H1 (cell line): Measurements from ENCODE around the gene MYO5B. TPM values are rescaled to one million over a fixed set of nuclear protein-coding genes. Genes with fewer than 3 reads are reported as not detected.

ENCODE experiments used
- CTCF ChIA-PET: fragments of 300-600 bp; sonication (Branson Sonifier 250); formaldehyde crosslinking; loops from one replicate; lab custom pipeline; 2021; ENCODE audit not compliant: partially characterized antibody; lab: Charles Lee
- POLR2A ChIA-PET: fragments of 300-600 bp; sonication (Branson Sonifier 250); formaldehyde crosslinking; loops from one replicate; lab custom pipeline; 2021; ENCODE audit warnings: inconsistent platforms; ENCODE audit not compliant: partially characterized antibody; lab: Charles Lee
- DNase-seq, 2 experiments: peaks; one replicate each; pipeline versions ENCODE4 v3.0.0 to v3.0.0-alpha.2; 2010 to 2022; ENCODE audit warnings: low spot score in 2 of 2, low read depth in 1 of 2, mixed read lengths in 1 of 2
- FAIRE-seq: peaks from 2 replicates; lab custom pipeline; 2011; peaks lifted over from hg19 to GRCh38; lab: Jason Lieb, UNC
- H2AFZ ChIP-seq: 2 replicates; pipeline ENCODE4 v1.8.1; 2012; ENCODE audit warnings: low read length, inconsistent platforms
- H2AK5ac ChIP-seq: 2 replicates; pipeline ENCODE4 v1.6.1; 2013; ENCODE audit warnings: low read depth, low read length
- H2BK120ac ChIP-seq: replicated peaks from 2 replicates; pipeline ENCODE3; 2013; ENCODE audit warnings: low read depth, low read length, inconsistent platforms
- H2BK12ac ChIP-seq: 2 replicates; pipeline ENCODE4 v1.6.1; 2013; ENCODE audit warnings: low read depth, low read length
- H2BK15ac ChIP-seq: 2 replicates; pipeline ENCODE4 v1.6.1; 2013; ENCODE audit warnings: low read length
- H2BK20ac ChIP-seq: 2 replicates; pipeline ENCODE4 v1.6.1; 2013; ENCODE audit warnings: low read length
- H2BK5ac ChIP-seq: 2 replicates; pipeline ENCODE4 v1.6.1; 2013; ENCODE audit warnings: low read depth, low read length
- H3K14ac ChIP-seq: 2 replicates; pipeline ENCODE4 v1.6.1; 2013; ENCODE audit warnings: inconsistent platforms; ENCODE audit not compliant: insufficient read length
- H3K18ac ChIP-seq: 2 replicates; pipeline ENCODE4 v1.6.1; 2013; ENCODE audit warnings: low read length; ENCODE audit errors: extremely low read depth
- H3K23ac ChIP-seq: 2 replicates; pipeline ENCODE4 v1.6.1; 2013; ENCODE audit warnings: inconsistent platforms; ENCODE audit not compliant: insufficient read length
- H3K23me2 ChIP-seq: 2 replicates; pipeline ENCODE4 v1.6.1; 2013; ENCODE audit warnings: low read depth, low read length
- H3K27ac ChIP-seq: 2 replicates; pipeline ENCODE4 v1.6.1; 2011; ENCODE audit warnings: low read depth, low read length, inconsistent platforms
- H3K27me3 ChIP-seq, 4 experiments: replicated peaks in 1 of 4; 1 replicate in 1 of 4; 2 replicates in 3 of 4; pipeline versions ENCODE4 v1.6.1 to v1.8.1; 2011 to 2013; ENCODE audit warnings: low read length in 3 of 4, mild to moderate bottlenecking in 3 of 4, inconsistent platforms in 2 of 4, mixed read lengths in 2 of 4, moderate library complexity in 1 of 4; ENCODE audit not compliant: control insufficient read depth in 3 of 4, insufficient read depth in 3 of 4; ENCODE audit errors: extremely low read depth in 1 of 4
- H3K36me3 ChIP-seq, 4 experiments: 2 replicates each; pipeline versions ENCODE4 v1.6.1 to v1.8.1; 2011 to 2013; ENCODE audit warnings: mild to moderate bottlenecking in 4 of 4, low read length in 3 of 4, moderate library complexity in 2 of 4, control low read depth in 1 of 4, inconsistent platforms in 1 of 4; ENCODE audit not compliant: insufficient read depth in 4 of 4, control insufficient read depth in 2 of 4
- H3K4ac ChIP-seq: replicated peaks from 2 replicates; pipeline ENCODE3; 2013; ENCODE audit warnings: low read length, low read depth, mixed read lengths, inconsistent platforms; ENCODE audit not compliant: insufficient read length
- H3K4me1 ChIP-seq, 4 experiments: replicated peaks in 1 of 4; 1 replicate in 1 of 4; 2 replicates in 3 of 4; pipeline versions ENCODE4 v1.6.1 to v1.8.1; 2011 to 2013; ENCODE audit warnings: low read length in 3 of 4, inconsistent platforms in 2 of 4, mixed read lengths in 1 of 4; ENCODE audit not compliant: insufficient read depth in 4 of 4, control insufficient read depth in 3 of 4
- H3K4me2 ChIP-seq, 2 experiments: 2 replicates each; pipeline versions ENCODE4 v1.6.1 to v1.8.1; 2011 to 2013; ENCODE audit warnings: low read depth in 2 of 2, low read length in 2 of 2, control low read depth in 1 of 2, inconsistent platforms in 1 of 2, mild to moderate bottlenecking in 1 of 2; ENCODE audit not compliant: insufficient read depth in 1 of 2
- H3K4me3 ChIP-seq, 4 experiments: fragments of 200-600, 300-600 bp in 1 of 4; sonication (generic), shearing (Covaris generic), sonication (Bioruptor Twin) in 1 of 4; 2 replicates each; pipeline versions ENCODE4 v1.5.1 to v1.8.1; 2011 to 2016; ENCODE audit warnings: low read length in 4 of 4, low read depth in 3 of 4, control low read depth in 2 of 4, inconsistent platforms in 2 of 4, mild to moderate bottlenecking in 2 of 4, mixed read lengths in 1 of 4, moderate library complexity in 1 of 4; ENCODE audit not compliant: insufficient read depth in 2 of 4; ENCODE audit errors: extremely low read depth in 1 of 4
- H3K56ac ChIP-seq: replicated peaks from 2 replicates; pipeline ENCODE3; 2013; ENCODE audit warnings: low read depth, mild to moderate bottlenecking, mixed read lengths, low read length, inconsistent platforms; ENCODE audit not compliant: insufficient read length
- H3K79me1 ChIP-seq: 2 replicates; pipeline ENCODE4 v1.6.1; 2013; ENCODE audit warnings: low read depth, low read length, control low read depth
- H3K79me2 ChIP-seq, 2 experiments: 2 replicates each; pipeline versions ENCODE4 v1.6.1 to v1.8.1; 2012 to 2013; ENCODE audit warnings: low read length in 2 of 2, mild to moderate bottlenecking in 2 of 2, inconsistent platforms in 1 of 2; ENCODE audit not compliant: insufficient read depth in 2 of 2, control insufficient read depth in 1 of 2
- H3K9ac ChIP-seq, 4 experiments: replicated peaks in 1 of 4; 1 replicate in 1 of 4; 2 replicates in 3 of 4; pipeline versions ENCODE4 v1.6.1 to v1.8.1; 2011 to 2013; ENCODE audit warnings: low read depth in 3 of 4, low read length in 3 of 4, control low read depth in 2 of 4, mild to moderate bottlenecking in 2 of 4, moderate library complexity in 2 of 4, inconsistent platforms in 1 of 4; ENCODE audit errors: extremely low read depth in 1 of 4
- H3K9me3 ChIP-seq, 2 experiments: 2 replicates each; pipeline versions ENCODE4 v1.6.1 to v1.8.1; 2012 to 2013; ENCODE audit warnings: mild to moderate bottlenecking in 2 of 2, moderate library complexity in 2 of 2, control low read depth in 1 of 2, inconsistent platforms in 1 of 2, low read depth in 1 of 2, low read length in 1 of 2, mixed read lengths in 1 of 2; ENCODE audit not compliant: insufficient read depth in 2 of 2
- H4K20me1 ChIP-seq, 2 experiments: replicated peaks in 1 of 2; 2 replicates each; pipeline versions ENCODE3 to v1.8.1; 2011 to 2013; ENCODE audit warnings: inconsistent platforms in 2 of 2, low read length in 2 of 2, mild to moderate bottlenecking in 1 of 2; ENCODE audit not compliant: insufficient read depth in 2 of 2, control insufficient read depth in 1 of 2
- H4K5ac ChIP-seq: 2 replicates; pipeline ENCODE4 v1.6.1; 2013; ENCODE audit warnings: low read length, low read depth, mixed read lengths, inconsistent platforms; ENCODE audit not compliant: insufficient read length
- H4K8ac ChIP-seq: 2 replicates; pipeline ENCODE4 v1.8.0; 2013; ENCODE audit warnings: mild to moderate bottlenecking, moderate library complexity, low read length, inconsistent platforms; ENCODE audit not compliant: insufficient read depth; ENCODE audit errors: extremely low read depth
- H4K91ac ChIP-seq: replicated peaks from 2 replicates; pipeline ENCODE3; 2013; ENCODE audit warnings: low read length, mixed read lengths, inconsistent platforms; ENCODE audit not compliant: insufficient read length
- BRCA1 ChIP-seq: IDR thresholded peaks from 2 replicates; pipeline ENCODE4 v1.6.1; 2012; ENCODE audit warnings: low read depth, low read length, improper control_type of control experiment
- CHD1 ChIP-seq: IDR thresholded peaks from 2 replicates; pipeline ENCODE4 v1.6.1; 2012; ENCODE audit warnings: low read depth, low read length, improper control_type of control experiment
- GABPA ChIP-seq: IDR thresholded peaks from 2 replicates; pipeline ENCODE4 v1.6.1; 2011; ENCODE audit warnings: mild to moderate bottlenecking, low read length, moderate library complexity, borderline replicate concordance; ENCODE audit not compliant: insufficient read depth
- HDAC6 ChIP-seq: IDR thresholded peaks from one replicate; pipeline ENCODE4 v1.7.1; 2012; ENCODE audit warnings: low read depth, mild to moderate bottlenecking, inconsistent platforms, low read length, moderate library complexity
- KDM4A ChIP-seq: IDR thresholded peaks from one replicate; pipeline ENCODE4 v1.7.1; 2012; ENCODE audit warnings: low read depth, mild to moderate bottlenecking, moderate library complexity, low read length, inconsistent platforms; ENCODE audit not compliant: severe bottlenecking
- KDM5A ChIP-seq: fragments of 200-600 bp; IDR thresholded peaks from 2 replicates; pipeline ENCODE4 v1.7.1; 2012; ENCODE audit warnings: mild to moderate bottlenecking, low read length, inconsistent platforms, mixed read lengths
- PHF8 ChIP-seq: fragments of 200-600 bp; sonication (generic); conservative IDR thresholded peaks from 2 replicates; pipeline ENCODE4 v1.7.1; 2012; ENCODE audit warnings: low read depth, mild to moderate bottlenecking, inconsistent platforms, low read length, moderate library complexity
- RFX5 ChIP-seq: IDR thresholded peaks from 2 replicates; pipeline ENCODE4 v1.6.1; 2011; ENCODE audit warnings: low read depth, low read length, improper control_type of control experiment, borderline replicate concordance
- RXRA ChIP-seq: IDR thresholded peaks from 2 replicates; pipeline ENCODE4 v1.6.1; 2011; ENCODE audit warnings: low read depth, mild to moderate bottlenecking, low read length, moderate library complexity; ENCODE audit not compliant: insufficient read depth
- SP1 ChIP-seq: IDR thresholded peaks from 2 replicates; pipeline ENCODE4 v1.6.1; 2011; ENCODE audit warnings: low read depth, low read length
- WGBS, 2 experiments: shearing (Covaris generic) in 1 of 2; methylation state at CpG; one replicate each; pipeline versions ENCODE4 v1.1.6 to v1.1.7; 2013 to 2015; ENCODE audit warnings: low lambda C conversion rate in 2 of 2, mixed read lengths in 2 of 2, inconsistent platforms in 1 of 2, low coverage in 1 of 2, missing lambda C conversion rate in 1 of 2; ENCODE audit not compliant: insufficient replicate concordance in 2 of 2, insufficient coverage in 1 of 2, insufficient read length in 1 of 2; ENCODE audit errors: extremely low coverage in 1 of 2, missing lambda C conversion rate in 1 of 2; 5-methylcytosine and 5-hydroxymethylcytosine counted together
- polyA plus RNA-seq, 7 experiments: library from polyadenylated mRNA; depleted of rRNA in 3 of 7; stranded (reverse) in 5 of 7; unstranded in 2 of 7; fragments of >200 nt in 5 of 7; fragments of 200-250 nt in 2 of 7; gene quantifications; 1 replicate in 5 of 7; 2 replicates in 1 of 7; 4 replicates in 1 of 7; pipeline versions ENCODE4 v1.2.1 to v1.2.3, GENCODE V29; 2011 to 2013; ENCODE audit warnings: missing spikeins in 2 of 7, mixed read lengths in 2 of 7
- total RNA-seq: library from RNA; stranded (reverse); fragmentation: NEBNext Ultra II Directional; extraction: Animal tissue kit (Norgen Biotek cat#: 25700); gene quantifications from 2 replicates; pipeline ENCODE4 v1.2.1, GENCODE V29; 2021

Gene MYO5B
- total and polyA plus RNA-seq, 2 of the 8 experiments (the other 6 are each of a cell fraction or from before 2014, with no cell fraction given), result 6.4 to 7.7 TPM

GRCh38 chr18:50190236-50190635 lies 4.7 kb downstream of the MYO5B start:
- Histone ChIP-seq H3K9me3 (no peaks in the 10 kb centered on the region), H3K4me2 (no peak overlapping the region), H4K8ac (no peak overlapping the region), H3K18ac (no peak overlapping the region), H2BK20ac (no peak overlapping the region), H2BK5ac (no peak overlapping the region), H3K23ac (no peak overlapping the region), H3K79me2 (no peaks in the 10 kb centered on the region), H3K14ac (no peak overlapping the region), H3K9ac (no peak overlapping the region), H2BK15ac (no peak overlapping the region), H4K91ac (no peak overlapping the region), H3K27me3 (peaks cover 21 to 37% (median 31%) of the 10 kb centered on the region in 4 experiments), H2AFZ (no peak overlapping the region), H2BK12ac (no peak overlapping the region), H3K27ac (no peak overlapping the region), H4K20me1 (peaks cover 5 to 7% of the 10 kb centered on the region in 2 experiments), H3K79me1 (no peaks in the 10 kb centered on the region), H3K56ac (no peak overlapping the region), H3K4me3 (no peak overlapping the region), H4K5ac (no peak overlapping the region), H2AK5ac (no peak overlapping the region), H2BK120ac (no peak overlapping the region), H3K36me3 (no peaks in the 10 kb centered on the region), H3K4me1 (peaks cover 0 to 12% (median 9%) of the 10 kb centered on the region in 4 experiments; a peak in 5 of 7 replicates), H3K4ac (no peak overlapping the region), H3K23me2 (peaks cover 13% of the 10 kb centered on the region; the same call in 1 of the 2 replicates)
- no peak for TF ChIP-seq SP1
- no peak for TF ChIP-seq RXRA
- TF ChIP-seq KDM5A, result no peak
- no peak for TF ChIP-seq PHF8
- no peak for TF ChIP-seq BRCA1
- TF ChIP-seq CHD1, result no peak
- no peak for TF ChIP-seq GABPA
- TF ChIP-seq HDAC6, result no peak
- no peak for TF ChIP-seq KDM4A
- TF ChIP-seq RFX5, result no peak
- FAIRE-seq (no peak), DNase-seq (no peak)
- ChIA-PET POLR2A (no interaction called here), CTCF (interaction anchor here (1.0 to 1.3 kb wide), 2 partner anchors 12 to 14 kb away, joined by 4 read pairs; no protein-coding TSS in a partner anchor)
- 85% methylated on average over 1 of the region's 1 CpG; no CpG with 5 or more reads in 1 of the 2 experiments for WGBS, 2 experiments
